A549 (cell line): Measurements from ENCODE around the gene RAB17. TPM values are rescaled to one million over a fixed set of nuclear protein-coding genes. Genes with fewer than 3 reads are reported as not detected.
A peak's percentile ranks its signal among the peaks of the same experiment; 100 is the strongest.

Experiments
- ATAC-seq, 2 experiments: fragments of 200-7000 bp in 1 of 2; fragments of >200 bp in 1 of 2; cut with Nextera tagmentation in 1 of 2; cut with Tn5 transposase in 1 of 2; 3 replicates each; pipeline versions ENCODE4 v1.8.0 to v1.9.1; 2018 to 2020; ENCODE audit warnings: mild to moderate bottlenecking in 1 of 2, moderate library complexity in 1 of 2
- CTCF ChIA-PET: fragments of 300-600 bp; sonication (Branson Sonifier 250); formaldehyde crosslinking; extraction: SDS; loops from one replicate; lab custom pipeline; 2021; ENCODE audit warnings: antibody characterized with exemption, inconsistent platforms; lab: Yijun Ruan, JAX
- POLR2A ChIA-PET: fragments of 350-600 bp; formaldehyde crosslinking; extraction: SDS; loops from one replicate; lab custom pipeline; 2021; ENCODE audit warnings: antibody characterized with exemption, inconsistent platforms; lab: Yijun Ruan, JAX
- DNase-seq, 2 experiments: peaks; one replicate each; pipeline versions ENCODE4 v3.0.0 to v3.0.0-alpha.2; 2011 to 2016; ENCODE audit warnings: low read depth in 1 of 2, low spot score in 1 of 2
- FAIRE-seq: peaks from 2 replicates; lab custom pipeline; 2011; peaks lifted over from hg19 to GRCh38; lab: Jason Lieb, UNC
- H3K27ac ChIP-seq, 2 experiments: fragments of >200 bp; sonication (Bioruptor Twin); formaldehyde crosslinking; 3 replicates each; pipeline ENCODE4 v1.5.1; 2016 to 2017
- H3K4me1 ChIP-seq: fragments of >200 bp; sonication (Bioruptor Twin); formaldehyde crosslinking; 3 replicates; pipeline ENCODE4 v1.6.1; 2016
- H3K4me2 ChIP-seq: fragments of >200 bp; sonication (Bioruptor Twin); formaldehyde crosslinking; 3 replicates; pipeline ENCODE4 v1.6.1; 2016
- H3K4me3 ChIP-seq: fragments of >200 bp; sonication (Bioruptor Twin); formaldehyde crosslinking; 3 replicates; pipeline ENCODE4 v1.5.1; 2016
- H3K9me3 ChIP-seq: fragments of >200 bp; sonication (Bioruptor Twin); formaldehyde crosslinking; 3 replicates; pipeline ENCODE4 v1.6.1; 2016
- CEBPB ChIP-seq, 2 experiments: fragments of >200 bp in 1 of 2; sonication (Bioruptor Twin) in 1 of 2; formaldehyde crosslinking in 1 of 2; IDR thresholded peaks; 2 replicates each; pipeline ENCODE4 v1.6.1; 2012 to 2016
- CHD4 ChIP-seq: fragments of 200-600 bp; sonication (generic); IDR thresholded peaks from 2 replicates; pipeline ENCODE4 v1.6.1; 2016; ENCODE audit warnings: antibody characterized with exemption, mild to moderate bottlenecking, borderline replicate concordance
- HDAC2 ChIP-seq: fragments of 200-600 bp; sonication (generic); IDR thresholded peaks from 2 replicates; pipeline ENCODE4 v1.6.1; 2016
- HES2 ChIP-seq: fragments of >200 bp; sonication (Bioruptor Twin); formaldehyde crosslinking; IDR thresholded peaks from 2 replicates; pipeline ENCODE4 v1.6.1; 2016
- HOXA7 ChIP-seq: fragments of 250-450 bp; sonication (Bioruptor Pico); IDR thresholded peaks from 2 replicates; pipeline ENCODE4 v1.5.0; 2020; ENCODE audit warnings: mild to moderate bottlenecking, moderate library complexity
- JUNB ChIP-seq: fragments of >200 bp; sonication (Bioruptor Twin); formaldehyde crosslinking; IDR thresholded peaks from 2 replicates; pipeline ENCODE4 v1.6.1; 2016
- KDM1A ChIP-seq: fragments of 200-600 bp; sonication (generic); IDR thresholded peaks from 2 replicates; pipeline ENCODE4 v1.6.1; 2016; ENCODE audit warnings: low read depth, mild to moderate bottlenecking
- MAFK ChIP-seq: fragments of 450-650 bp; IDR thresholded peaks from 2 replicates; pipeline ENCODE4 v1.6.1; 2014; ENCODE audit not compliant: partially characterized antibody
- MAZ ChIP-seq: fragments of 150-350 bp; IDR thresholded peaks from 2 replicates; pipeline ENCODE4 v1.6.1; 2014; ENCODE audit warnings: antibody characterized with exemption, low read depth, low read length, borderline replicate concordance
- RARB ChIP-seq: fragments of 250-450 bp; sonication (Bioruptor Pico); IDR thresholded peaks from 2 replicates; pipeline ENCODE4 v1.8.0; 2021; ENCODE audit warnings: mild to moderate bottlenecking, moderate library complexity
- TP53 ChIP-seq: fragments of 250-450 bp; sonication (Bioruptor Pico); IDR thresholded peaks from 2 replicates; pipeline ENCODE4 v1.5.0; 2021; ENCODE audit warnings: mild to moderate bottlenecking, moderate library complexity
- ZNF302 ChIP-seq: fragments of 250-450 bp; sonication (Bioruptor Pico); IDR thresholded peaks from 2 replicates; pipeline ENCODE4 v1.9.0; 2021; ENCODE audit warnings: inconsistent platforms, mild to moderate bottlenecking, moderate library complexity
- ZSCAN20 ChIP-seq: fragments of 250-450 bp; sonication (Bioruptor Pico); IDR thresholded peaks from 2 replicates; pipeline ENCODE4 v1.8.0; 2022; ENCODE audit warnings: mild to moderate bottlenecking, moderate library complexity
- WGBS: methylation state at CpG from one replicate; pipeline ENCODE4 v1.1.6; 2017; ENCODE audit errors: missing lambda C conversion rate; 5-methylcytosine and 5-hydroxymethylcytosine counted together
- polyA plus RNA-seq, 4 experiments: library from polyadenylated mRNA; depleted of rRNA in 3 of 4; stranded (reverse); fragments of >200 nt; fragmentation: RNase III in 1 of 4; extraction: RNeasy Plus Mini Kit Qiagen cat#74134 plus additional on column Dnase treatment in 1 of 4; gene quantifications; 2 replicates in 3 of 4; 3 replicates in 1 of 4; pipeline ENCODE4 v1.2.3, GENCODE V29; 2011 to 2017
- TF ChIP-seq, protein P1 (sequence below): fragments of >200 bp; sonication (Bioruptor Twin); formaldehyde crosslinking; IDR thresholded peaks from 3 replicates; pipeline ENCODE4 v1.5.1; 2016

The RAB17 gene
- polyA plus RNA-seq, 2 of the 4 experiments (the other 2 are of a cell fraction), result 0.44 to 2.2 TPM

GRCh38 chr2:237530472-237531433 lies 59.8 kb downstream of the RAB17 start:
- no peak overlapping the region for H3K4me3 ChIP-seq
- no peaks in the 10 kb centered on the region for H3K9me3 ChIP-seq
- H3K4me1 ChIP-seq, result peaks cover 15% of the 10 kb centered on the region; the same call in 1 of the 3 replicates
- H3K27ac ChIP-seq, result no peak overlapping the region; a peak in 1 of 6 replicates
- ATAC-seq, result peak in 1 of 2 experiments; percentile 14; a peak in 1 of 6 replicates
- POLR2A ChIA-PET, result interaction anchor here (0.6 kb wide), 1 partner anchor 18 kb away, joined by 4 read pairs; no protein-coding TSS in a partner anchor
- 93% methylated on average over 11 of the region's 12 CpGs for WGBS
- CTCF ChIA-PET, result interaction anchor here (1.2 to 6.6 kb wide), 5 partner anchors 10 to 409 kb away, joined by 5 to 55 read pairs (median 20); no protein-coding TSS in a partner anchor
- TF ChIP-seq MAZ, result no peak
- no peak for TF ChIP-seq CEBPB (IDR thresholded peaks at IDR 0.05)
- no peak for TF ChIP-seq ZNF302
- no peak for TF ChIP-seq MAFK
- TF ChIP-seq JUNB, result no peak
- no peak for TF ChIP-seq ZSCAN20
- TF ChIP-seq, protein P1, sequence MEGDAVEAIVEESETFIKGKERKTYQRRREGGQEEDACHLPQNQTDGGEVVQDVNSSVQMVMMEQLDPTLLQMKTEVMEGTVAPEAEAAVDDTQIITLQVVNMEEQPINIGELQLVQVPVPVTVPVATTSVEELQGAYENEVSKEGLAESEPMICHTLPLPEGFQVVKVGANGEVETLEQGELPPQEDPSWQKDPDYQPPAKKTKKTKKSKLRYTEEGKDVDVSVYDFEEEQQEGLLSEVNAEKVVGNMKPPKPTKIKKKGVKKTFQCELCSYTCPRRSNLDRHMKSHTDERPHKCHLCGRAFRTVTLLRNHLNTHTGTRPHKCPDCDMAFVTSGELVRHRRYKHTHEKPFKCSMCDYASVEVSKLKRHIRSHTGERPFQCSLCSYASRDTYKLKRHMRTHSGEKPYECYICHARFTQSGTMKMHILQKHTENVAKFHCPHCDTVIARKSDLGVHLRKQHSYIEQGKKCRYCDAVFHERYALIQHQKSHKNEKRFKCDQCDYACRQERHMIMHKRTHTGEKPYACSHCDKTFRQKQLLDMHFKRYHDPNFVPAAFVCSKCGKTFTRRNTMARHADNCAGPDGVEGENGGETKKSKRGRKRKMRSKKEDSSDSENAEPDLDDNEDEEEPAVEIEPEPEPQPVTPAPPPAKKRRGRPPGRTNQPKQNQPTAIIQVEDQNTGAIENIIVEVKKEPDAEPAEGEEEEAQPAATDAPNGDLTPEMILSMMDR, result no peak
- no peak for DNase-seq
- FAIRE-seq, result no peak
- H3K4me2 ChIP-seq, result no peak overlapping the region

- 94% methylated on average over 14 of the region's 19 CpGs for WGBS
- ChIA-PET POLR2A (interaction anchor here (0.6 kb wide), 1 partner anchor 17 kb away, joined by 4 read pairs; no protein-coding TSS in a partner anchor), CTCF (interaction anchor here (1.0 to 6.6 kb wide), 3 partner anchors 12 to 408 kb away, joined by 3 to 55 read pairs (median 5); no protein-coding TSS in a partner anchor)
- Histone ChIP-seq H3K4me1 (peaks cover 12% of the 10 kb centered on the region; the same call in 1 of the 3 replicates), H3K9me3 (no peaks in the 10 kb centered on the region), H3K4me3 (no peak overlapping the region), H3K4me2 (no peak overlapping the region)
- ATAC-seq (peak in 1 of 2 experiments; percentile 14; a peak in 3 of 6 replicates), DNase-seq (no peak), FAIRE-seq (no peak)
- no peak for TF ChIP-seq CHD4
- peak; percentile 95 for TF ChIP-seq MAFK
- TF ChIP-seq RARB (CRISPR knock-in tag), result no peak
- TF ChIP-seq, all 56 proteins: peak for 1
- peak overlapping the region in 1 of 2 experiments; percentile 21; a peak in 1 of 6 replicates for H3K27ac ChIP-seq
These were observed 60.8 kb downstream of the RAB17 start for GRCh38 chr2:237529452-237530402.

DNA sequence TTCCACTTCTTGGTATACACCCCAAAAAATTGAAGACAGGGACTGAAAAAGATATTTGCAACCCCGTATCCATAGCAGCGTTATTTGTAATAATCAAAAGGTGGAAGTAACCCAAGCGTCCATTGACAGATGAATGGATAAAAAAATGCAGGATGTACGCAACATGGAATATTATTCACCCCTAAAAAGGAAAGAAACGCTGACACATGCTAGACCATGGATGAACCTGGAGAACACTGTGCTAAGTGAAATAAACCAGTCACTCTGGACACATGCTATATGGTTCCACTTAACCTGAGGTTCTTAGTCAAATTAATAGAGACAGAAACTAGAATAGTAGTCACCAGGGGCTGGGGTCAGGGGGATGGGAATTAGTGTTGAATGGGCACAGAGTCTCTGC lies 62.8 kb downstream of the RAB17 start:
- peaks cover under 1% of the 10 kb centered on the region; the same call in 1 of the 3 replicates for H3K4me1 ChIP-seq
- no peak for FAIRE-seq
- CTCF ChIA-PET, result interaction anchor here (1.0 to 6.6 kb wide), 2 partner anchors 16 to 44 kb away, joined by 4 to 55 read pairs; no protein-coding TSS in a partner anchor
- H3K9me3 ChIP-seq, result no peaks in the 10 kb centered on the region
- 0 out of 2 replicates have a peak, but pooled peaks have one; percentile 25 for TF ChIP-seq HOXA7
- no peak for TF ChIP-seq TP53 (CRISPR knock-in tag)
- TF ChIP-seq KDM1A, result peak; percentile 38; the same call in 1 of the 2 replicates
- peak; percentile 69 for TF ChIP-seq MAFK
- no peak overlapping the region for H3K27ac ChIP-seq
- ATAC-seq, result no peak
- no peak for DNase-seq
- POLR2A ChIA-PET, result no interaction called here
- no peak overlapping the region for H3K4me2 ChIP-seq
- WGBS, result 93% methylated on average over 5 of the region's 5 CpGs
- no peak overlapping the region for H3K4me3 ChIP-seq

- POLR2A ChIA-PET, result no interaction called here
- no peak overlapping the region for H3K27ac ChIP-seq
- CTCF ChIA-PET, result interaction anchor here (0.6 to 6.6 kb wide), 2 partner anchors 16 to 430 kb away, joined by 3 to 55 read pairs; no protein-coding TSS in a partner anchor
- no peaks in the 10 kb centered on the region for H3K4me1 ChIP-seq
- no peaks in the 10 kb centered on the region for H3K9me3 ChIP-seq
- H3K4me2 ChIP-seq, result no peak overlapping the region
- no peak for FAIRE-seq
- no peak for TF ChIP-seq HES2
- no peak for TF ChIP-seq CHD4
- no peak for TF ChIP-seq HDAC2
- TF ChIP-seq KDM1A, result no peak
- no peak for ATAC-seq
- 93% methylated on average over 11 of the region's 11 CpGs for WGBS
- H3K4me3 ChIP-seq, result no peak overlapping the region
- no peak for DNase-seq
These were observed 63.3 kb downstream of the RAB17 start for GRCh38 chr2:237527233-237527632.
